GM18909 (cell line): ENCODE results near the gene NKX2-2.

Experiments
- ATAC-seq: cut with Tn5 transposase; IDR thresholded peaks from one replicate; pipeline ENCODE4 v1.9.1; 2021; ENCODE audit warnings: mild to moderate bottlenecking; ENCODE audit not compliant: unreplicated experiment, poor library complexity

The NKX2-2 gene

GRCh38 chr20:21522481-21523280 lies 8.8 kb upstream of the NKX2-2 start:
- no peak for ATAC-seq

DNA sequence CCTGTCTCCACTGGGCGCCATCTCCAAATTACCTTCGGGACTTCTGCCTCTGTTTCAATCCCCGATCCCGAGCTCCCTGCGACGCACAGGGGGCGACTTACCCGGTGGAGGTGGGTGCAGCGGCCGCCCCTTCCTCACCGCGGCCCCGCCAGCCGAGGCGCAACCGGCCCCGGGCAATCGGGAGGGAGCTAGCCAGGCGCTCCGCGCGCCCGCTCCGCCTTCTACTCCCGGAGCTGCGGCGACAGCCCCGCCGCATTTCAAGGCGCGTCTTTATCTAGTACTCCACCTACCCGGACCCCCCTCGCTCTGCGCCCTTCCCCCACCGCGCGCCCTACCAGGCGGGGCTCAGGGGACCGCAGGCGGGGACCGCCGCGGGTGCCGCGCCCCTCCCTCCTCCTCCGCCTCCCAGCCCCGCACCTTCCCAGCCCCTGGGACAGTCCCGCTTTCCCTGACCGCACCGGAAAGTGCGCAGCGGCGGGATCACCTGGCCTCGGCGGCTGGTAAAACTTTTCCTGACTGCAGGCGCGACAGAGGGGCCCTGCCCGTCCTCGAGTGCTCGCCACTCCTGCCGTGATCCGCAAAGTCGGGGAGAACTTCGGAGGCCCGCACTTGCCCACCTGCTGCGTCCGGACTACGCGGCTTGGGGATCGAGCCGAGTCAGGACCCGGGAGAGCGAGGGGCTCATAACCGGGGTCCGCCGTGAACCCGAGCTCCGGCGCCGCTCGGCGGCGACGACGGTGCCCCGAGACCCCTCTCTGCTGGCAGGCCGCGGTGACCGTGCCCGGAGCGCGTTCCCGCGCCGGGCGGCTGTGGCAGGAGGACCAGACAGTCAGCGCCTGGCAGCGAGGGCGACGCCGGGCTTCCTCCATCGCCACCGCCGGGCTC lies 8.0 kb upstream of the NKX2-2 start:
- ATAC-seq, result no peak

- ATAC-seq, result no peak
These were observed 7.1 kb upstream of the NKX2-2 start for GRCh38 chr20:21520702-21521595.

- ATAC-seq, result no peak
These were observed 5.3 kb upstream of the NKX2-2 start for GRCh38 chr20:21519136-21519584.

DNA sequence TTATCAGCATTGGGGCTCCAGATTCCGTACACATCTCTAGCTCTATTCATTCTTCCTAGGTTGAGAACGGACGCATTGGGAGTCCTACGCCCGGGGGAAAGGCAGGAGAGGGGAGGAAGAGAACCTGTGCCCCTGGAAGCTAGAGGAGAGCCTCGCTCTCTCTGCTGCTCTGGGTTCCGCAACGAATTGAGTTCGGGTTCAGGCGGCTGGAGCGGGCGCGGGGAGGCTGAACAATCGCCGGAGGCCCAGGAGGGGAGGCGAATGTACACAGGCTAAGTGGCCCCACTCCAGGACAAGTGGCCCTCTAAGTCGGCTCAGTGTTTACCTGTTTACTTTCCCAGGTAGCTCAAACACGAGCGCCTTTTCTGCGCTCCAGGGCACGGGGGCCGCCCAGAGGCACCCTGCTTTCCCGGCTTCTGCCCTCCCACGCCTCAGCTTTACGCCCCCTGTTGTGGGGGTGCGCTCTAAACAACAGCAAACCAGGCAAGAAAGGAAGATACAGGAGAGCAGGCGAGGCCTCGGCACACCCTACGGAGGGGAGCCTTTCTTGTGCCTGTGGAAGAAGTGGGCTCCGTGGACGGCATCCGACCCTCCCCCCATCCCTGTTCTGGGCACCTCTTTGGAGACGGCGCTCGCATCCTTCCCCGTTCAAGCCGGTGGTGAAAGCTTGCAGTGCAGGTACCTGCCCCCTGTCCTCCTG lies 4.6 kb upstream of the NKX2-2 start:
- ATAC-seq, result no peak

GRCh38 chr20:21517566-21518277 lies 3.9 kb upstream of the NKX2-2 start:
- ATAC-seq, result no peak

DNA sequence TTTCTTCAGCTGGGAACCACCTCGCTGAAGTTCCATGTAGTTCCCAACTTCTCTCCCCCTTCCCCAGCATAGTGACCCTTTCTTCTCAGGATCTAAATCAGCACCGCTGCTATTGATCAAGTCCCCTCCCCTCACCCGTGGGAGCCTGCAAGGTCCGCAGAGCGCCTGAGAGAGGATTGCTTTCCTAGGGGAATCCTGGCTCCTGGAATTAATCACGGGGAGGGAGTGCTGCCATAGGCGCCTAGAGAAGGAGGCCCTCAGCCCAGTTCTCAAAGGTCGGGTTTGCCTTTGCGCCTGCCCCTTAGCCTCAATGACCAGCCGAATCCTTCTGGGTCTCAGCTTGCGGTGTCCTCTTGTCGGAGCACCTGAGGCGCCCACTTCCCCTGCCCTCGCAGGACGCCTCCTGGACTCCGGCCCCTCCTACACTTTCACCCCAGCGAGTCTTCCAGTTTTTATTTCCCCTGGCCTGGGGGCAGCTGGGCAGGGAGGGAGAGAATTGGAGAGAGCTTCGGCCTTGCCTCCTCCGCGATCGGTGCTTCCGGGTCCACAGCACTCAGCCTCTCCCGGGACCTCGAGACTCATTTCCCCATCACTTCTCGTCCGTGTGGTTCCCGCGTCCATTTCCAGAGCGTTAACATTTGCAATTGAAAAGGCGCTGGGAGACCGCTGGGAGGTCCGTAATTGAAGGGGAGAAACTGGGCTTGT lies 3.1 kb upstream of the NKX2-2 start:
- ATAC-seq, result no peak

GRCh38 chr20:21516180-21516567 lies 2.3 kb upstream of the NKX2-2 start:
- ATAC-seq, result no peak

DNA sequence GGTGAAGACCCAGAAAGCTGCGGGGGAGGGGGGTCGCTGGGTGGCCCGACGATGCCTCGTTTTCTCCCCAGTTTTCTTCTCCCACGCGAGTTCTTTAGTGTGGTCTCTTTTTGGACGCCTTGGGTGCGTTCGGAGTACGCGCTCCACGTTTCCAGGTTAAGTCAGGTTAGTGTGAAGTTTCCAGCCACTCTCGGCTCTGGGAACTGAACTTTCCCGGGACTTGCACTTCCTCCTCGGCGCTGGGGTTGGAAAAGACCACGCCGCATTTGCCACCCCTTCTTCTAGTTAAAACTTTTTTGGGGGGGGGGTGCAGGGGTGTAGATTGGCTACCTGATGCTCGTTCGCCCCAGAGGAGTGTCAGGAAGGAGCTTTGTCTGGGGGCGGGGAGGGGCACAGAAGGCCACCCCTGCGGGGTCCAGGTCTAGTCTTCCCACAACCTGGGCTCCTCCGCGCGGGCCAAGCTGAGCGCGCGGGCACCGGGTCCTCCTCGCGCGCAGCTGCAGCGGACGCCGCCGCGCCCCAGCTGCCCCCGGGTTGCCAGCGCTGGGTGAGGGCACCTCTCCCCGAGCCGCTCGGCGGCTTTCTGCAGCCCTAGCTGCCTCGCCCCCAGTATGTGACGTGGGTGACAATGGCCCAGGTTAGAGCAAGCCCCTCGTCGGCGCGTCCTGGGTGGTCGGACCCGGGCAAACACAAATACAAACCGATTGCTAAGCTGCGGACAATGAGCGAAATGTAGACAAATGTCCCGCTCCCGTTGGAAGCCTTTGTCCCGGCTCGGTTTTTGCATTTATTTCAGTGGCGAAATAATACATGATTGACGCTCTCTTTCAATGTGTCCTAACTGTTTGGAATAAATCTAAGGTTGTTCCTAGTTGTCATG lies 1.7 kb upstream of the NKX2-2 start:
- no peak for ATAC-seq

DNA sequence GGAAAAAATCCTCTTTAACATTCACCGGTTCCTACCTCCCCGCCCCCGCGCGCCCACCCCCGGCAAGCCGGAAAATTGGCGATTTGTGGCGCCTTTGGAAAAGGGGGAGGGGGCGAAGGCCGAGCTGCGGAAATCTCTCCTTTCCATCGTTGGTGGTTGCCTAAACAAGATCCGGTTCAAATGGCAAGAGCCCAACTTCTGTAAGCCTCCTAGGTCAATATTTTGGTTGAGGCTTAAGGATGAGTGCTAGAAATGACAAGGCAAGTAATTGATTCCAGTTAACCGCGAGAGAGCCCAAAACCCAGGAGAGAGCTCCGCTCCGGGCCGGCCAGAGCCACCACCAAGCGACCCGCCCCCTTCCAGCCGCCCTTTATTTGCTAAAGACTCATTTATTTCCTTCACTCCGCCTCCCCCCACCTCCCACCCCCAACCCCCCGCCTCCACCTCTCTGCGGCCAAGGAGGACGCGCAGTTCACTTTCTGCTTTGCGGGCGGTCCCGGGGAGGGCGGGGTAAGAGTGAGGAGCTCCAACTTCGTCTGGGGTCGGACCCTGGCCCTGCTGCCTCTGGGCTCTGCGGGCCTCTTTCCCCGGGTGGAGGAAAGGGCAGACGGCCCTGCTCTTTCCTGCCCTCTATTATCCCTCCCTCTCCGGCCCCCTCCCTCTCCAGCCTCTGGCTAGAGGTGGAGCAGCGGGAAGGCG lies 838 bp upstream of the NKX2-2 start:
- no peak for ATAC-seq

DNA sequence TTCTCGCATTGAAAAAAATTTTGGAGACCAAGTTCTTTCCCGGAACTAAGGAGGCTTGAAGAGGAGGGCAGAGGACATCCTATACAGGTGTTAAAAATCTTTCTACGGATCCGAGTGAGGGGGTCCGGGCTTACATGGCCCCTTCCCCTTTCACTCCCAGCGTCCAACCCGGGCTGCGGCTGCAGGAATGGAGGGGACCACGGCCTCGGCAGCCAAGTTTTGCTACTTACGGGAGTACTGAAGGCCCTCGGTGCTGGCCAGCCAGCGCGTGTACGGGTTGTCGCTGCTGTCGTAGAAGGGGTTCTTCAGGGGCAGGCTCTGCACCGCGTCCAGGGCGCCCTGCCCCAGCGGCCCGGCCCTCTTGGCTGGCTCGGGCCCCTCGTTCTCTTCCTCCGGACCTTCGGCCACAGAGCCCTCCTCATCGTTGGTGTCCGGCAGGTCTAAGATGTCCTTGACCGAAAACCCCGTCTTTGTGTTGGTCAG lies 642 bp downstream of the NKX2-2 start:
- ATAC-seq, result no peak

GRCh38 chr20:21512634-21513180 lies 1.2 kb downstream of the NKX2-2 start:
- no peak for ATAC-seq

DNA sequence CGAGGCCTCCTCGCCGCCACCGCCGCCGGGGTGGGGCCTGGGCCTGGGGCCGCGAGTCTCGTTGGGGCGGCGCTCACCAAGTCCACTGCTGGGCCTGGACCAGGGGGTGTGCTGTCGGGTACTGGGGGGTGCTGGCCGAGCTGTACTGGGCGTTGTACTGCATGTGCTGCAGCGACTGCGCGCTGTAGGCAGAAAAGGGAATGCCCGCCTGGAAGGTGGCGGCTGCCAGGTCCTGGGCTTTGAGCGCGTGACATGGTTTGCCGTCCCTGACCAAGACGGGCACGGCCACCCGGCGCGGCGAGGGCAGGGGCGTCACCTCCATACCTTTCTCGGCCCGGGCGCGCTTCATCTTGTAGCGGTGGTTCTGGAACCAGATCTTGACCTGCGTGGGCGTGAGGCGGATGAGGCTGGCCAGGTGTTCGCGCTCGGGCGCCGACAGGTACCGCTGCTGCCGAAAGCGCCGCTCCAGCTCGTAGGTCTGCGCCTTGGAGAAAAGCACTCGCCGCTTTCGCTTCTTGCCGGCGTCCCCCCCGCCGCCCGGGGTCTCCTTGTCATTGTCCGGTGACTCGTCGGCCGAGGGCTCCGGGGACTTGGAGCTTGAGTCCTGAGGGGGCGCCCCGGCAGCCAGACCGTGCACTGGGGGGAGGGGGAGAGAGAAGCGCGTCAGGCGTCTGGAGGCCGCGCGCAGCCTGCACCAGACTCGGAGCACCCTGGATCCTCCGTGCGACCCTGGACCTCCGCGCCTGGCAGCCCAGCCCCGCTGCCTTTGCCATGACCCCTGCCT lies 1.8 kb downstream of the NKX2-2 start:
- no peak for ATAC-seq

GRCh38 chr20:21511485-21511849 lies 2.4 kb downstream of the NKX2-2 start:
- ATAC-seq, result no peak

GRCh38 chr20:21510414-21511384 lies 3.2 kb downstream of the NKX2-2 start:
- ATAC-seq, result no peak
